WERI-Rb-1 (cell line): Measurements from ENCODE around the gene DNMT1.

Source experiments
- DNase-seq: peaks from one replicate; pipeline ENCODE4 v3.0.0-alpha.2; 2020
- H3K27ac ChIP-seq: fragments of 250-450 bp; sonication (Bioruptor Pico); 2 replicates; pipeline ENCODE4 v1.5.1; 2020; ENCODE audit warnings: mild to moderate bottlenecking, moderate library complexity
- H3K27me3 ChIP-seq: fragments of 250-450 bp; sonication (Bioruptor Pico); 2 replicates; pipeline ENCODE4 v1.5.1; 2021; ENCODE audit warnings: mild to moderate bottlenecking, low read depth, moderate library complexity; ENCODE audit not compliant: insufficient read depth, severe bottlenecking
- H3K36me3 ChIP-seq: fragments of 250-450 bp; sonication (Bioruptor Pico); 2 replicates; pipeline ENCODE4 v1.5.1; 2020; ENCODE audit warnings: mild to moderate bottlenecking, moderate library complexity
- H3K4me3 ChIP-seq: 2 replicates; pipeline ENCODE4 v1.5.1; 2011; ENCODE audit warnings: low read depth, mild to moderate bottlenecking, control low read depth, low read length
- H3K9me3 ChIP-seq: fragments of 250-450 bp; sonication (Bioruptor Pico); 2 replicates; pipeline ENCODE4 v1.5.1; 2021; ENCODE audit warnings: mild to moderate bottlenecking, moderate library complexity; ENCODE audit not compliant: severe bottlenecking
- CTCF ChIP-seq: IDR thresholded peaks from 2 replicates; pipeline ENCODE4 v1.5.1; 2011; ENCODE audit warnings: low read depth, mild to moderate bottlenecking, control low read depth, inconsistent platforms, low read length

Gene DNMT1

GRCh38 chr19:10112895-10113591 is 81.7 kb downstream of the DNMT1 start:
- no peaks in the 10 kb centered on the region for H3K27me3 ChIP-seq
- H3K27ac ChIP-seq, result no peak overlapping the region; the same call in 1 of the 2 replicates
- no peaks in the 10 kb centered on the region for H3K9me3 ChIP-seq
- H3K36me3 ChIP-seq, result peaks cover 74% of the 10 kb centered on the region
- H3K4me3 ChIP-seq, result no peak overlapping the region
- peak; percentile 74 for DNase-seq
- peak; percentile 82 for TF ChIP-seq CTCF

- DNase-seq, result no peak
- Histone ChIP-seq H3K27ac (peak overlapping the region; percentile 18; the same call in 1 of the 2 replicates), H3K4me3 (no peak overlapping the region), H3K27me3 (no peaks in the 10 kb centered on the region), H3K36me3 (peaks cover 75% of the 10 kb centered on the region), H3K9me3 (no peaks in the 10 kb centered on the region)
- TF ChIP-seq CTCF, result no peak
Observed at GRCh38 chr19:10112037-10112761, 82.6 kb downstream of the DNMT1 start.

GRCh38 chr19:10111405-10111811 is 83.3 kb downstream of the DNMT1 start, which contains the start of gene P2RY11:
TSS of gene P2RY11 (plus strand) at chr19:10111693. CDS start at chr19:10111722, 29 bp downstream.
- H3K27me3 ChIP-seq, result no peaks in the 10 kb centered on the region
- H3K36me3 ChIP-seq, result peaks cover 69% of the 10 kb centered on the region
- H3K4me3 ChIP-seq, result no peak within 1 kb of the TSS
- peak within 1 kb of the TSS; percentile 18; the same call in 1 of the 2 replicates for H3K27ac ChIP-seq
- DNase-seq, result no peak
- H3K9me3 ChIP-seq, result no peaks in the 10 kb centered on the region
- no peak for TF ChIP-seq CTCF

GRCh38 chr19:10110972-10111317 is 83.8 kb downstream of the DNMT1 start:
- peaks cover 64% of the 10 kb centered on the region for H3K36me3 ChIP-seq
- H3K9me3 ChIP-seq, result no peaks in the 10 kb centered on the region
- no peak overlapping the region for H3K4me3 ChIP-seq
- no peaks in the 10 kb centered on the region for H3K27me3 ChIP-seq
- DNase-seq, result no peak
- H3K27ac ChIP-seq, result no peak overlapping the region
- TF ChIP-seq CTCF, result no peak

- DNase-seq, result no peak
- Histone ChIP-seq H3K4me3 (no peak overlapping the region), H3K27ac (no peak overlapping the region), H3K36me3 (peaks cover 58% of the 10 kb centered on the region), H3K27me3 (no peaks in the 10 kb centered on the region), H3K9me3 (no peaks in the 10 kb centered on the region)
- TF ChIP-seq CTCF, result no peak
Observed at GRCh38 chr19:10110076-10110971, 84.4 kb downstream of the DNMT1 start.
